Peyer's patch (tissue), 4 donors: ENCODE results near the gene SHISA5.

ENCODE experiments used
- CTCF ChIP-seq, 6 experiments: fragments of 450-650 bp in 4 of 6; fragments of 200-600 bp in 2 of 6; sonication (generic) in 1 of 6; IDR thresholded peaks; one replicate each; pipeline ENCODE4 v1.5.1; 2017 to 2019; ENCODE audit warnings: antibody characterized with exemption in 6 of 6, mild to moderate bottlenecking in 3 of 6, moderate library complexity in 1 of 6
- POLR2A ChIP-seq, 2 donors: fragments of 450-650 bp; IDR thresholded peaks; one replicate each; pipeline ENCODE4 v1.5.1; 2017; ENCODE audit warnings: antibody characterized with exemption in 2 of 2, mild to moderate bottlenecking in 2 of 2, moderate library complexity in 2 of 2

GRCh38 chr3:48548729-48549705 is 45.0 kb upstream of the SHISA5 start:
- TF ChIP-seq POLR2A (IDR thresholded peaks at IDR 0.05), result no peak
- TF ChIP-seq CTCF (IDR thresholded peaks at IDR 0.05), result peak; percentile 76 to 96 (median 88)
